ENCODE data around the gene BCL10. TPM values are rescaled to one million over a fixed set of nuclear protein-coding genes. Genes with fewer than 3 reads are reported as not detected.

BCL10 gene
- total RNA-seq, 1 experiment from 2014 or later: 33.8 TPM

DNA sequence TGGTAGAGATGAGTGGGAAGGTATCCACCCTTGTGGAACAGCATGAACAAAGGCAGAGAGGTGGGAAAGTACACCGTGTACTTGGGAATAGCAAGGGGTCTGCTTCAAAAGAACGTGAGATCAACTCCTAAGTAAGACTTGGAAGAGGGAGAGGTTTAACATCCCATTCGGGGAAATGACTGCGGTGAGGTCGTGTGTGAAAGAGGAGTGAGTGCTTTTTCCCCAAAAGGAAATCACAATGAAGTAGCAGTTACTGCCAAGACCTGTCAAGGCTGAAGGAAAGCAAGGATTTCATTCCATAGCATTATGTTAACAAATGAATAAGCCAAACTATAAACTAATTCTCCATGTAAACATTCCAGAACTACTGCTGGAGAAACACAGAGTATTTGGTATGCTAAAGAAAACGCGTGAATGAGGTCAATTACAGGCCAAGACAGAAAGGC is 55.7 kb downstream of the BCL10 start:
- RAD21 ChIA-PET (ENCODE audit: low non-redundant PET in 1 of 2, low total read pairs in 2 of 2, uncharacterized antibody in 2 of 2, unreplicated experiment in 2 of 2): no interaction called here
- H3K27me3 ChIP-seq (ENCODE audit: insufficient read depth, low read length): no peaks in the 10 kb centered on the region
- H3K36me3 ChIP-seq (ENCODE audit: control insufficient read depth in 1 of 2, insufficient read depth in 2 of 2, low read length in 2 of 2): no peaks in the 10 kb centered on the region
- no peak overlapping the region for H3K9ac ChIP-seq (ENCODE audit: low read length)
- no peaks in the 10 kb centered on the region for H3K9me2 ChIP-seq (ENCODE audit: insufficient read depth)
- DNase-seq (ENCODE audit: low read depth, low spot score) (no peak), ATAC-seq (no peak)
- no peaks in the 10 kb centered on the region for H3K9me3 ChIP-seq (ENCODE audit: control insufficient read depth in 1 of 2, insufficient read depth in 1 of 2, low read depth in 1 of 2, low read length in 2 of 2)
- H3K4me2 ChIP-seq (ENCODE audit: low read length): no peak overlapping the region
- no peak overlapping the region for H3K27ac ChIP-seq (ENCODE audit: low read depth, low read length)
- no peak overlapping the region for H2AFZ ChIP-seq (ENCODE audit: low read depth, low read length, poor library complexity, severe bottlenecking)
- no peak overlapping the region for H3K4me3 ChIP-seq (replicated peaks in 1 of 2; ENCODE audit: low read depth in 1 of 2, low read length in 2 of 2)
- H3K4me1 ChIP-seq (ENCODE audit: control insufficient read depth in 1 of 2, insufficient read depth in 2 of 2, low read length in 2 of 2): peaks cover 14 to 16% of the 10 kb centered on the region in 2 experiments
- TF ChIP-seq, protein P1, sequence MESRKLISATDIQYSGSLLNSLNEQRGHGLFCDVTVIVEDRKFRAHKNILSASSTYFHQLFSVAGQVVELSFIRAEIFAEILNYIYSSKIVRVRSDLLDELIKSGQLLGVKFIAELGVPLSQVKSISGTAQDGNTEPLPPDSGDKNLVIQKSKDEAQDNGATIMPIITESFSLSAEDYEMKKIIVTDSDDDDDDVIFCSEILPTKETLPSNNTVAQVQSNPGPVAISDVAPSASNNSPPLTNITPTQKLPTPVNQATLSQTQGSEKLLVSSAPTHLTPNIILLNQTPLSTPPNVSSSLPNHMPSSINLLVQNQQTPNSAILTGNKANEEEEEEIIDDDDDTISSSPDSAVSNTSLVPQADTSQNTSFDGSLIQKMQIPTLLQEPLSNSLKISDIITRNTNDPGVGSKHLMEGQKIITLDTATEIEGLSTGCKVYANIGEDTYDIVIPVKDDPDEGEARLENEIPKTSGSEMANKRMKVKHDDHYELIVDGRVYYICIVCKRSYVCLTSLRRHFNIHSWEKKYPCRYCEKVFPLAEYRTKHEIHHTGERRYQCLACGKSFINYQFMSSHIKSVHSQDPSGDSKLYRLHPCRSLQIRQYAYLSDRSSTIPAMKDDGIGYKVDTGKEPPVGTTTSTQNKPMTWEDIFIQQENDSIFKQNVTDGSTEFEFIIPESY (IDR thresholded peaks at IDR 0.05; ENCODE audit: extremely low read depth, insufficient replicate concordance, low read length): no peak
- no peak for TF ChIP-seq RAD21 (IDR thresholded peaks at IDR 0.05; ENCODE audit: low read depth)
- CTCF ChIA-PET: no interaction called here
- intact Hi-C loops (cut with micrococcal nuclease): no loop called here
- POLR2A ChIA-PET: interaction anchor here (1.8 kb wide), 1 partner anchor 9 kb away, joined by 4 read pairs; no protein-coding TSS in a partner anchor
- H3K79me2 ChIP-seq (ENCODE audit: insufficient read depth, low read length): no peaks in the 10 kb centered on the region
- BruUV-seq (replicated peaks): no TSS peak
- H4K20me1 ChIP-seq (ENCODE audit: insufficient read depth): no peaks in the 10 kb centered on the region

DNA sequence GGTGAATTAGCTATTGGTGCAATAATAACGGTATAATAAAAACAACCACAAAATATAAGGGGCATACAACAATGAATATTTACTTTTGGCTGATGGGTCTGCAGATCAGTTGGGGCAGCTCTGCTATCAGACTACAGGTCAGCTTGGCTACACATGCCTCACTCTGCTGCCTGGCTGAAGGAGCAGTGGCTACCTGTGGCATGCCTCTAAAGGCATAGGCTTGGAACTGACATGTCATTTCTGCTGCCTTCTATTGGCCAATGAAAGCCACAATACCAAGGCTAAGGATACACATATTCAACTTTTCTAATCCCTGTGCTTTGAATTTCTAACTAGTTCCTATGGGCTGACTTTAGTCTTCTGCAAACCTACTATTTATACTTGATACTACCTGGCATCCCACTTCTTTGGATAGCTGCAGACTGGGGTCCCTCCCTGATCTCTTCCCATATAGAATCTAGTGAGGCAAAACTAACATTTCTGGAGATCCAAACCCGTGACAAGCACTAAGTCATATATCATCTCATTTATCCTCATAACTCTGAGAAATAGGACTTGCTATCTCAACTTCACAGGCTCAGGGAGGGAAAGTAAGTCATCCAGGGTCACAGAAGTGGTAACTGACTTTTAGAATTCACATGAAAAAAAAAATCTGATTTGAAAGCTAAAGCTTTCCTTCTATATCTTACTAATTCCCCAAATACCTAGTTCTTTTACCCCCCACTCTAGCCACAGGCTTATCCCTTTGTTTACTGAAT is 56.4 kb downstream of the BCL10 start:
- no peak overlapping the region for H3K27ac ChIP-seq (ENCODE audit: low read depth, low read length)
- no peaks in the 10 kb centered on the region for H3K27me3 ChIP-seq (ENCODE audit: insufficient read depth, low read length)
- H3K4me2 ChIP-seq (ENCODE audit: low read length): no peak overlapping the region
- no peaks in the 10 kb centered on the region for H4K20me1 ChIP-seq (ENCODE audit: insufficient read depth)
- RAD21 ChIA-PET (ENCODE audit: low non-redundant PET in 1 of 2, low total read pairs in 2 of 2, uncharacterized antibody in 2 of 2, unreplicated experiment in 2 of 2): no interaction called here
- no peak overlapping the region for H3K4me3 ChIP-seq (replicated peaks in 1 of 2; ENCODE audit: low read depth in 1 of 2, low read length in 2 of 2)
- no peak for ATAC-seq
- POLR2A ChIA-PET: interaction anchor here (1.8 kb wide), 1 partner anchor 10 kb away, joined by 4 read pairs; no protein-coding TSS in a partner anchor
- CTCF ChIA-PET: no interaction called here
- H3K79me2 ChIP-seq (ENCODE audit: insufficient read depth, low read length): no peaks in the 10 kb centered on the region
- no peak for DNase-seq (ENCODE audit: low read depth, low spot score)
- no peaks in the 10 kb centered on the region for H3K9me2 ChIP-seq (ENCODE audit: insufficient read depth)
- H3K9ac ChIP-seq (ENCODE audit: low read length): no peak overlapping the region
- intact Hi-C loops (cut with micrococcal nuclease): no loop called here
- no peaks in the 10 kb centered on the region for H3K36me3 ChIP-seq (ENCODE audit: control insufficient read depth in 1 of 2, insufficient read depth in 2 of 2, low read length in 2 of 2)
- BruUV-seq (replicated peaks): no TSS peak
- H2AFZ ChIP-seq (ENCODE audit: low read depth, low read length, poor library complexity, severe bottlenecking): no peak overlapping the region
- H3K9me3 ChIP-seq (ENCODE audit: control insufficient read depth in 1 of 2, insufficient read depth in 1 of 2, low read depth in 1 of 2, low read length in 2 of 2): no peaks in the 10 kb centered on the region
- H3K4me1 ChIP-seq (ENCODE audit: control insufficient read depth in 1 of 2, insufficient read depth in 2 of 2, low read length in 2 of 2): peaks cover 8 to 9% of the 10 kb centered on the region in 2 experiments
- no peak for TF ChIP-seq EGR1 (IDR thresholded peaks at IDR 0.05; ENCODE audit: low read depth)
- TF ChIP-seq, protein P2, sequence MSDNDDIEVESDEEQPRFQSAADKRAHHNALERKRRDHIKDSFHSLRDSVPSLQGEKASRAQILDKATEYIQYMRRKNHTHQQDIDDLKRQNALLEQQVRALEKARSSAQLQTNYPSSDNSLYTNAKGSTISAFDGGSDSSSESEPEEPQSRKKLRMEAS (IDR thresholded peaks at IDR 0.05): no peak
- TF ChIP-seq JUND (IDR thresholded peaks at IDR 0.05): no peak
- TF ChIP-seq ZNF274 (IDR thresholded peaks at IDR 0.05; ENCODE audit: low read depth, low read length): no peak
- no peak for TF ChIP-seq SRF (IDR thresholded peaks at IDR 0.05; ENCODE audit: low read depth)
- TF ChIP-seq POLR2AphosphoS5 (IDR thresholded peaks at IDR 0.05; ENCODE audit: low read depth, low read length): no peak
- TF ChIP-seq TCF7L2 (IDR thresholded peaks at IDR 0.05; ENCODE audit: borderline replicate concordance, extremely low read depth, insufficient read depth, insufficient read length): no peak
- no peak for TF ChIP-seq SP1 (IDR thresholded peaks at IDR 0.05; ENCODE audit: low read depth)
- no peak for TF ChIP-seq ATF3 (IDR thresholded peaks at IDR 0.05)
- TF ChIP-seq CEBPB (IDR thresholded peaks at IDR 0.05; ENCODE audit: low read depth): no peak
- no peak for TF ChIP-seq ZFX (IDR thresholded peaks at IDR 0.05)
- no peak for TF ChIP-seq SIN3A (IDR thresholded peaks at IDR 0.05; ENCODE audit: low read depth)
- TF ChIP-seq FOSL1 (IDR thresholded peaks at IDR 0.05; ENCODE audit: low read depth): no peak
- TF ChIP-seq, protein P3, sequence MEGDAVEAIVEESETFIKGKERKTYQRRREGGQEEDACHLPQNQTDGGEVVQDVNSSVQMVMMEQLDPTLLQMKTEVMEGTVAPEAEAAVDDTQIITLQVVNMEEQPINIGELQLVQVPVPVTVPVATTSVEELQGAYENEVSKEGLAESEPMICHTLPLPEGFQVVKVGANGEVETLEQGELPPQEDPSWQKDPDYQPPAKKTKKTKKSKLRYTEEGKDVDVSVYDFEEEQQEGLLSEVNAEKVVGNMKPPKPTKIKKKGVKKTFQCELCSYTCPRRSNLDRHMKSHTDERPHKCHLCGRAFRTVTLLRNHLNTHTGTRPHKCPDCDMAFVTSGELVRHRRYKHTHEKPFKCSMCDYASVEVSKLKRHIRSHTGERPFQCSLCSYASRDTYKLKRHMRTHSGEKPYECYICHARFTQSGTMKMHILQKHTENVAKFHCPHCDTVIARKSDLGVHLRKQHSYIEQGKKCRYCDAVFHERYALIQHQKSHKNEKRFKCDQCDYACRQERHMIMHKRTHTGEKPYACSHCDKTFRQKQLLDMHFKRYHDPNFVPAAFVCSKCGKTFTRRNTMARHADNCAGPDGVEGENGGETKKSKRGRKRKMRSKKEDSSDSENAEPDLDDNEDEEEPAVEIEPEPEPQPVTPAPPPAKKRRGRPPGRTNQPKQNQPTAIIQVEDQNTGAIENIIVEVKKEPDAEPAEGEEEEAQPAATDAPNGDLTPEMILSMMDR (IDR thresholded peaks at IDR 0.05 in 2 of 3, conservative IDR thresholded peaks at IDR 0.05 in 1 of 3; ENCODE audit: borderline replicate concordance in 1 of 3, insufficient read depth in 1 of 3, low read depth in 2 of 3, low read length in 2 of 3): no peak
- no peak for TF ChIP-seq RAD21 (IDR thresholded peaks at IDR 0.05; ENCODE audit: low read depth)

Data from HCT116 (cell line).